GM21528 (cell line): ENCODE measurements around the gene UBE3C.
"Not testable (repeated sequence)": the region's sequence is repeated elsewhere in the genome, so short reads cannot be mapped to it uniquely, and the experiment has no call there.

Experiments
- ATAC-seq: cut with Tn5 transposase; IDR thresholded peaks from one replicate; pipeline ENCODE4 v1.9.1; 2021; ENCODE audit warnings: mild to moderate bottlenecking, moderate library complexity; ENCODE audit not compliant: unreplicated experiment, low FRiP score

Gene UBE3C

DNA sequence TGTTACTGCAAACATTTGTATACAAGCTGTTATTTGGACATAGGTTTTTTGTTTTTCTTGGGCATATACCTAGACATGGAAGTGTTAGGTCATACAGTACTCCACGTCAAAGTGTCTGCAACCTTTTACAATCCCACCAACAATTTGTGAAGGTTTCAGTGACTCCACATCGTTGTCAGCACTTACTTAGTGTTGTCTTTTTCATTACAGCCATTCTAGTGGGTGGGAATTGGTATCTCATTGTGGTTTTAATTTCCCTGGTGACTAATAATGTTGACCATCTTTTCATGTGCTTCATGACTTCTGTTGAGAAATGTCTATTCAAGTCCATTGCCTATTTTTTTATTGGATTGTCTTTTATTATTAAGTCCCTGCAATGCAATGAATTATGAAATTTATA lies 95.0 kb downstream of the UBE3C start:
- no peak for ATAC-seq

DNA sequence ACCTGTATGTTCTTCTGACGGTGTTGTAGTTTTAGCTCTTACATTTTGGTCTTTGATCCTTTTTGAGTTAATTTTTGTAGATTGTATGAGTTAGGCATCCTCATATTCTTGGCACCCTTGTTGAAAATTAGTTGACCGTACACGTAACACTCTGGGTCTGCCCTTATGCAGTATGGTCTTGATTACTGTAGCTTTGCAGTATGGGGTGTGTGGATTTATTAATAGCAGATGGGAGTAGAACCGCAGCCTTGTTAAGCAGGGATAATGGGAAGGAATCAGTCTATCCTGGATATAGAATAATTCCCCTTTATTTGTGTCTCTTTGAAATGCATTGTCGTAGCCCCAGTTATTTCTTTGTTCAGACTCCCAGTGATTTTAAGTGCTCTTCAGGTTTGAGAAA lies 95.5 kb downstream of the UBE3C start:
- no peak for ATAC-seq

DNA sequence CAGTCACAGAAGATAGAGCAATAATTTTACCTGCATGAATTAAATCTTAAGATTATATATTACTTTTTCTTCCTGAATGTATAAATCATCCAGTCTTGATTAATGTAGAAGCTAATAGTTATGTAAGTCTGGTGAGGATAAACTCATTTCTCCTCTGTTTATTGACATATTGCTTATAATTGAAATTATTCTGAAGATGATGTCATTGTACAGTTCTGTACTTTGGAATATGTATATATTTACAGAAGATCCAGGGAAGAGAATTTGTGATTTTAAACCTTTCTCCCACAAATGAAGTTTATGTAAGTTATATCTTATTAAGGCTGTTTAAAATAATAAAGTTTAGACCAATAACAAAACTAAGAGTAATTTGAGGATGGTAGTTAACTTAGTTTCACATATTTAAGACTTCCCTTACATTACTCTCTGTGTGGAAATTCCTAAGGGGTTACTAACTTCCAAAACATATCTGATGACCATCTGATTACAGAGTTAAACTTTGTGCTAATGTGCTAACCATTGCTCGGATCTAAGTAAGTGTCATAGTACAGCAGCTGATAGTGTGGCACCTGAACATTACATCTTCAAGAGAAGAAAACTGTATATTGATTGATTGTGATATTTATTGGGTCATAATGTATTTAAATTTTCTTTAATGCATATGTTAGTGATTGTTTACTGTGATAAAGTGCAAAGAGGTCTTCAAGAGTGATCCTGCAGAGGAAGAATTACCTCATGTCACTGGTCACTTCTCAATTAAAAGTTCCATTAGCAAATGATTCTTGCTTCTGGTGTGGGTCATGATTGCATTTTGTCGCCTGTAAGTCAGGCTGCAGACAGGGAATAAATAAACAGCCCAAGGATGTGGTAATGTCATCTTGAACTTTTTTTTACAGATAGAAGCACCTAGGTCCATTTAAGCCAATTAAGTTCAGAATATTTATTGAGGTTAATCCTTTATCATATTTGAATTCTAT lies 96.9 kb downstream of the UBE3C start:
- no peak for ATAC-seq

DNA sequence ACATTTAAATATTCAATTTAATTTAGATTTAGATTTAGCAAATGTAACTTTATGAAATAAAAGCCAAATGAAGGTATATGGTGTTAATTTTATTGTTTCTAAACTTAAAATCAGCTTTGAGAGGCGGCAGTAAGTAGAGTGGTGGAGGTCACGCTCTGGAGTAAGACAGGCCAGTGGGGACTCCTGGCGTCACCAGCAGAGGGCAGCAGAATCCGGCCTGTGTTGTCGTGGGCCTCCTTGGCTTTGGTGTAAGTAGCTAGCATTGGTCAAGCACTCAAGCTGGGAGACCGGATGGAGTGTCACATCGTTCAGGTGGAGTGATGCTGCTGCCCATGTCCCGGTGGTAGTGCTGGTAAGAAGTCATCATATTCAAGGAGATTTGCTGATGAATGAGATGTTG lies 99.4 kb downstream of the UBE3C start:
- ATAC-seq: no peak

DNA sequence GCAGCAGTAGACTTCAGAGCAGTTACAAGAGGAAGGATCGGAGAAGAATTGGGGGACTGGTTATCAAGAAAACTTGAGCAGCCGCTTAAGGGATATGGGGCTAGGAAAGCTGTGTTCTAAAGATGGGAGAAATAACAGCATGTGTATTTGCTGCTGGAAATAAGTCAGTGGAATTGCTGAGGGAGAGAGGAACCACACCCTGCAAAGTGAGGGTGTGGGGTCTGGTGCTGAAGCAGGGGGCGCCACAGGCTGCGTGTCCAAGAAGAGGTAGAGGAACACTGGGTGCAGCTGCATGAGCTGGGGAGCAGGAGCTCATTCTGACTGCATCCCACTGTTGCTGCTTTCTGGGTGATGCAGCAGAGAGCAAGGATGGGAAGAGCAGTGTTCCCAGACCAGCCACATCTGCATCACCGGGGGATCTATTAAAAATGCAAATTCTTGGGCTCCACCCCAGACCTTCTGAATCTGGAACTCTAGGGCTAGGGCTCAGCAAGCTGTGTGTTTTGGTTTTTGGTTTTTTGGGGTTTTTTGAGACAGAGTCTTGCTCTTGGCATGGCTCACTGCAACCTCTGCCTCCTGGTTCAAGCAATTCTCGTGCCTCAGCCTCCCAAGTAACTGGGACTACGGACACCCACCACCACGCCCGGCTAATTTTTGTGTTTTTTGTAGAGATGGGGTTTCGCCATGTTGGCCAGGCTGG lies 101.0 kb downstream of the UBE3C start:
- no peak for ATAC-seq

DNA sequence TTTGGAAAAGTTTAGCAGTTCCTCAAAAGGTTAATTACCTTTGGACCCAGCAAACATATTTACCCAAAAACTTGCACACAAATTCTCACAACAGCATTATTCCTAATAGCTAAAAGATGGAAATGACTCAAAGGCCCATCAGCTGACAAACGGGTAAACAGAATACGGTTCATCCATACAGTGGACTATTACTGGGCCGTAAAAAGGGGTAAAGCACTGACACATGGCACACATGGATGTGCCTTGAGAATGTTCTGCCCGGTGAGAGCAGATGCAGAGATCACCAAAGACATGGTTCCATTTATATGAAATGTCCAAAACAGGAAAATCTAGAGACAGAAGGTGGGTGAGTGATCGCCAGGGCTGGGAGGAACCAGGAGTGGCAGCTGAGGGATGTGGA lies 102.9 kb downstream of the UBE3C start:
- no peak for ATAC-seq

DNA sequence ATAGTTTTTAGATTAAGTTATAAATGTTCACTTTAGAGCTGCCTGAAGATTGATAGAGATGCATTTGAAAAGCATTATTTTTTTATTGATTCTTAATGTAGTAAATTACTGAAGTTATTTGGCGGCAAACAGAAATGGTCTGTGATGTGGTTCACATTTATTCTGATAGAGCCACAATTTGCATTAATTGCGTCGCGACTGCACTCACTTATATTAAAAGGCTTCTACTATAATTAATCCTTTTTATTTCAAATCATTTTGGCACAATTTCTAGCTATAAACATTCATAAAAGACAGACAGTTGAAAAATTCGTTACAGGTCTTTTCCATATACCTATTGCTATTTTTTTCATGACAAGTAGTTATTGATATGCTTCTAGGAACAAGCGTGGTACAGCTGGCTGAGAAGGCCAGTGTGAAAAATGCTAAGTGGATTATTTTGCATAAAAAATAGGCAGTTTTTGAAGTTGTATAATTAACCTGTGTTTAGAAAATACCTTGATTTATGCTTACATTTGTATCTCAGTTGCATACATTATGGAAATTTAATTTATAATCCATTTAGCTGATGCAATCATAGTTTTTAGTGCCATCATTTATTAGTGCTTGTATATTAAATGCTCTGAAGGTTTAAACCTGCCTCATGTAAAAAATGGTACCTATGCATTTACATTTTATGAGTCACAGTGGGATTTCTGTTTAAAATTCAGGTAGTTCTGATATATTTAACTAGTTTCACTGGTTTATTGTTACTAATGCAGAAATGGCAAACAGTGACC lies 106.0 kb downstream of the UBE3C start:
- ATAC-seq: no peak

DNA sequence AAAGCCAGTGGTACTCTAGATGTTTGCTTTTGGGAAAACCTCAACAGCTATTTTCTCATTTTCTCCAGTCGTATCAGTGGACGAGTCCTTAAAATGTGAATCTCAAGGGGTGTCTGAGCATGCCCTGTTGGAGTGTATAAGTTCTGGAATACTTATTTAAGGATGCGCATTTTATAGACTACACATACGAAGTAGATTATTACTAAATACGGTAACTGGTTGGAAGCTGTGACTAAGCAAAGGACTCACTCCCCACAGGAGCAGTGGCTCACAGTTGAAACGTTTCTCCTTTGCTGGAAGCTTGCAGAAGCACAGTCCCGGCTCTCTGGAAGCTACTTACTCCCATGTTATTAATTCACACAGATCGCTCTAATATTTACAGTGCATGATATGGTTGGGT lies 107.3 kb downstream of the UBE3C start:
- ATAC-seq: no peak

DNA sequence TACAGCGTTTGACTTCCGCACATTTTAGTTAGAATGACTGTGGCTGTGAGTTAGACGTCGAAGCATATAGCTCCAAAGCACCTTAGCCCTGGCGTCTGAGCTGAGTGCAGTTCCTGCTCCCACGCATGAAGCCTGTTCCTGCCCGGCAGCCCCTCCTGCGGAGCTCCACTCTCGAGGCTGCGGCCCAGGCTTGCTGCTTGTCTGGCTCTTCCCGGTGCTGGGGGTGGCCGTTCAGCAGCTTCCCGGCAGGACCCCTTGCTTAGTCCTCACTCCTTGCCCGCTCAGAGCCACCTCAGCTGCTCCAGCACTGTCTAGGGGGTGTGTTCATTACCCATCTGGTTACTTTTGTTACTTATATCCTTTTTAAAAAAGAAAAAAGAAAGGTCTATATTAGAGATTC lies 109.9 kb downstream of the UBE3C start:
- no peak for ATAC-seq

DNA sequence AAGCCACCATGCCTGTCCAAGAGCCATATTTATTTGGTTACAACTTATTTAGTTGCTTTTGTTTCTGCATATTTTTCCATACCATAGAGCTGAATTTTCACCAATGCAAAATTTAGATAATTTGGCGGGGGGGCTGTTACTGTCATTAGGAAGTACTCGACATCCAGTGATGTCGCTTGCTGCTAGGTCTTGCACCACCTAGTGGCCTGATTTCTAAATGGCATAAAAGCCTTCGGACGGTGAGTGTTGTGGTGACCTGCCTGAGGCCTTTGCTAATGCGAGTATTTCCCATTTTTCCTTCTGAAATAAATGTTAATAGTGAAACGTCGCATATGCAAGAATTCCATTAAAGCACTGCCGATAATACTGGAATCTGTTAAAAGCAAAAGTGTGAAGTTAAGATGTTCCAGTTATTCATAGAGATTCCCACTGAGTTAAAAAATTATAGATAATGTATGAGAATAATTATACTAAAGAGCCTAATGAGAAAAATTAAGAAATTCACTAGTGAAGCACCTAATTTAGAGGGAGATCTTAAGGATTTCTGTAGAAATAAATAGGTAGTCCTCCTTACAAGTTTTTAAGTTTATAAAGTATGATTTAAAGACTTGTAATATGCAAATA lies 112.0 kb downstream of the UBE3C start:
- no peak for ATAC-seq

DNA sequence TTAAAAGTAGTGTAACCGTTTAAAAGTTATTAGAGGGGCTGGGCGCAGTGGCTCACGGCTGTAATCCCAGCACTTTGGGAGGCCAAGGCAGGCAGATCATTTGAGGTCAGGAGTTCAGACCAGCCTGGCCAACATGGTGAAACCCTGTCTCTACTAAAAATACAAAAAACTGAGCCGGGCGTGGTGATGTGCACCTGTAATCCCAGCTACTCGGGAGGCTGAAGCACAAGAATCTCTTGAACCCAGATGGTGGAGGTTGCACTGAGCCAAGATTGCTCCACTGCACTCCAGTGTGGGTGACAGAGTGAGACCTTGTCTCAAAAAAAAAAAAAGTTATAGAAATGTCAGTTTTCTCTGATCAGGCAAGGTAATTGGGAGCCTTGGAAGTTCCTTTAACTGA lies 113.1 kb downstream of the UBE3C start:
- ATAC-seq: not testable (repeated sequence)

DNA sequence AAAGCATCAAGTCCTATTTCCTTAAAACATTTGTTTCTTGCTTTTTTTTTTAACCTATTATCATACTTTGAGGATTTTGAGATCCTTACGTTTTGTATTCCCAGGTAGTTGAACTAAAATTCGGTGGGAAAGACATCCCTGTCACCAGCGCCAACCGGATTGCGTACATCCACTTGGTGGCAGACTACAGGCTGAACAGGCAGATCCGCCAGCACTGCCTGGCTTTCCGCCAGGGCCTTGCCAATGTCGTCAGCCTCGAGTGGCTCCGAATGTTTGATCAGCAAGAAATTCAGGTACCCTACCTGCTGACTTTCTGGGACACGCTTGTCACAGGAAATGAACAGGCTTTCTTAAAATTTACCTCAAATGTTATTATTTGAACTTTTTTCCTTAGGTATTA lies 115.1 kb downstream of the UBE3C start:
- ATAC-seq: no peak

DNA sequence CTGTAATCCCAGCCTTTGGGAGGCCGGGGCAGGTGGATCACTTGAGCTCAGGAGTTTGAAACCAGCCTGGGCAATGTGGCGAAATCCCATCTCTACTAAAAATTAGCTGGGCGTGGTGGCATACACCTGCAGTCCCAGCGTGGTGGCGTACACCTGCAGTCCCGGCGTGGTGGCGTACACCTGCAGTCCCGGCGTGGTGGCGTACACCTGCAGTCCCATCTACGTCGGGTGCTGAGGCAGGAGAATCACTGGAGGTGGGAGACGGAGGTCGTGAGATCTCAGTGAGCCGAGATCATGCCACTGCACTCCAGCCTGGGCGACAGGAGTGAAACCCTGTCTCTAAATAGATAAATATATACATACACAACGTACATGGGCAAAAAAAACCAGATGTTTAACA lies 116.1 kb downstream of the UBE3C start:
- ATAC-seq: not testable (repeated sequence)

DNA sequence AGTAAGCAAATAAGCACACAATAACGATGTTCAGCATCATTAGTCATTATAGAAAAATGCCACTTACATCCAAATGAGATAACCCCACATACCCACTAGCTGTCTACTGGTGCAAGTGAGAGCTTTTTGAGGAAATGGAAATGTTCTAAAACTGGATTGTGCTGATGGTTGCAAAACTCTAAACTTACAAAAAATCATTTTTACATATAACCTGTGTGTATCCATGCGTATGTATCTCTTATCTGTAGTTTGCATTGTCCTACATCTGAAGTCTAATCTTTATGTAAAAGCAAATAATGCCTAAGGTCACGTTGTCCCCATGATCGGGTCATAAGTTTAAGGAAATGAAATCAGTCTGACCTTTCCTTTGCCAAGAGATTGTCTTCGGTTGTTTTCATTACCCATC lies 116.5 kb downstream of the UBE3C start:
- ATAC-seq: no peak

DNA sequence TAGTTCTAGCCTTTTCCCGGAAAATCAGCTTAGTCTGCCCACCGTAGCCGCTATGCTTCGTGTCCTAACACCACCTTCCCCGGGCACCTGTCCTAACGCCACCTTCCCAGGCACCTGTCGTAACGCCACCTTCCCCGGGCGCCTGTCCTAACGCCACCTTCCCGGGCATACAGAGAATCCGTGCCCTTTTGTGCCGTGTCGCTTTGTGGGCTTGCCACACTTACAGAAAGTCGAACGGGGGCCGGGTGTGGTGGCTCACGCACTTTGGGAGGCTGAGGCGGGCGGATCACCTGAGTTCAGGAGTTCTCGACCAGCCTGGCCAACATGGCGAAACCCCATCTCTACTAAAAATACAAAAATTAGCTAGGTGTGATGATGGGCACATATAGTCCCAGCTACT lies 124.4 kb downstream of the UBE3C start:
- ATAC-seq: no peak

DNA sequence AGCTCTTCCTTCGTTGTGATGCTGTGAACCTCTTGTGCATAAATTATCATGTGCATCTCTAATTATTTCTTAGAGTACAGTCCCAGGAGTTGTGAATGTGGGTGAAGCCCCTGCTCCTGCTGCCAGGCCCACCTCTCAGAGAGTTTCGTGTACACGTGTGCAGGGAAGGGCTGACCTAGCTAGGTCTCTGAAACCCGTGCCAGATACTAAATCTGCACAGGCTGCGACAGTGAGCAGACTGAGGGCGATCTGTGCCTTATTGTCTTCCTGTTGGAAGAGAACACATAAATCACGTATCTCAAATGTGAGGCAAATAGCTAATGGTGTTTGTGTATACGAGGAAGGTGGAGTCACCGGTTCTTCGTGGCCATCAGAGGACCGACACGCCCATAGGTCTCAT lies 126.3 kb downstream of the UBE3C start:
- ATAC-seq: no peak

DNA sequence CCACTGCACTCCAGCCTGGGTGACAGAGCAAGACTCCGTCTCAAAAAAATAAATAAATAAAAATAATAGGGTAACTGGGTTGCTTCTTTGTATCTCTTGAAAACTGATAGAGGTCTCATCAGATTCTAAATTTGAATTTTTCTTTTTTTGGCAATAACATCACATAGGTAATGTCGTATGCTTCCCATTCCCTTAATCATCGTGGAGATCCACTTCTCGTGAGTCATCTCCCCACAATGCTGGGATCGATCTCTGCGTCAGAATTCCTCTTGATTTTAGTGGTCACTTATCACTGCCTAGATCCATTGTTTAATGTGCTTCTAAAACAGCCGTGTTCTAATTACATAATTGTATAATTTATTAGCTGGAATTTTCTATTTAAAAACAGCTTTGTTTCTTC lies 127.5 kb downstream of the UBE3C start:
- no peak for ATAC-seq

DNA sequence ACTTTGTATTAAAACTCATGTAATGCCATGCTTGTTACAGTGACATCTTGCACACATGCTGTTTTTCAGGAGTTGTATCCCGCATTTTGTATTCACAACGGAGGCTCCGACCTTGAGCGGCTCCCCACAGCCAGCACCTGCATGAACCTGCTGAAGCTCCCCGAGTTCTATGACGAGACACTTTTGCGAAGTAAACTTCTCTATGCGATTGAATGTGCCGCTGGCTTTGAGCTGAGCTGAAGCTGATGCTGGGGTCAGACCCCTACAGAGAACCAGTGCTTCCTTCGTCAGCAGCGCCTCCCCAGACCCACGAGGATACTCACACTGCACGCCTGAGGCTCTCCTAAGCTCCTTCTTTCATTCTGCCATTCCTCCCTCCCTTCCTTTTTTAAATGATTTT lies 128.8 kb downstream of the UBE3C start:
- no peak for ATAC-seq

DNA sequence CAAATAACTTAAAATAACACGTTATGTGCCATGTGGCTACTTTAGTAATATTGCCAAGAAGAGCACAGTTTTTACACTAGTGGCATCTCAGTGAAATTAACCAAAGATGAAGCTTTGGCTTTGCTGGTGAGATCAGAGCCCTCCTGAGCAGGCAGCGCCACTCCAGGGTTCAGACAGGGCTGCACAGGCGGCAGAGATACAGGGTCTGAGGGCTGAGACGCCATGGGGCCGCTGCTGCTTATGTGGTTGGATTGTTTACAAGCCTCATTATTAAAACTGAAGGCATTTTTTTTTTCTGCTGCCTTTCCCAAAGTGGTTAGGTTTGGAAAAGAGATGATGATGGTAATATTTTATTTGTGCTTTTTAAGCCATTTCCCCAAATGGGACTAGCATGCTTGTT lies 129.2 kb downstream of the UBE3C start:
- ATAC-seq: no peak

DNA sequence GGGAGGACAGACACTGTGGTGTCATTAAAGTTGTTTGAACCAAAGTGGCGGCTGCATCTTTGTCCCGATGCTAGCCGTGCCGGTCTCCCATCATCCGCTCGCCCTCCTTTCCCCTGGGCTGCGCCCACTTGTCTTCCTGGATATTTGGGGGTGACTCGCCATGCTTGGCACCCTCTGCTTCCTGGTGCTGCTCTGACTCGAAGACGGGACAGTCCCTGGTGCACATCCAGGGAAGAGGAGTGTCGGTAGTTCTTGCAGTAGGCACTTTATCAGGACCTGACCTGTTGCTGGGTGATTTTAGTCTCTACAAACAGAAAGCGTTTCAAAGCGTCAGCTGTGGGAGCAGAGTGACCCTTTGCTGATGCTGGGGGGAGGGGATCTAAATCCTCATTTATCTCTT lies 129.8 kb downstream of the UBE3C start:
- no peak for ATAC-seq
